Activated CD4-positive, alpha-beta T cell treated with anti-CD3 and anti-CD28 coated beads, Interleukin-2, Interleukin-6, amounts not matched to agents 100 ng/mL and 50 ng/mL, durations not matched to agents 16 hours and 8 hours (primary cell): ENCODE measurements around the gene ZNF418.
"Not testable (repeated sequence)": the region's sequence is repeated elsewhere in the genome, so short reads cannot be mapped to it uniquely, and the experiment has no call there.

Source experiments
- DNase-seq: peaks from one replicate; pipeline ENCODE4 v3.0.0-alpha.2; 2020

ZNF418 gene

GRCh38 chr19:57934820-57935665 is at the start of gene ZNF418:
TSS of gene ZNF418 (minus strand) at chr19:57935402. CDS start at chr19:57933822, 1,580 bp downstream.
- peak; percentile 56 for DNase-seq

GRCh38 chr19:57978586-57979289 is 43.5 kb upstream of the ZNF418 start:
- DNase-seq: no peak

- DNase-seq: no peak
Measured at GRCh38 chr19:57974434-57974833, 39.2 kb upstream of the ZNF418 start, which contains the start of gene C19orf18. TSS of gene C19orf18 (minus strand) at chr19:57974534. CDS start at chr19:57974432, 102 bp downstream.

GRCh38 chr19:57964761-57965160 is 29.6 kb upstream of the ZNF418 start:
- DNase-seq: no peak

GRCh38 chr19:57961785-57962184 is 26.6 kb upstream of the ZNF418 start:
- DNase-seq: no peak

- DNase-seq: no peak
Measured at GRCh38 chr19:57954996-57955395, 19.8 kb upstream of the ZNF418 start.

- no peak for DNase-seq
Measured at GRCh38 chr19:57949702-57950101, 14.5 kb upstream of the ZNF418 start.

- no peak for DNase-seq
Measured at GRCh38 chr19:57949296-57949695, 14.1 kb upstream of the ZNF418 start.

- peak; percentile 92 for DNase-seq
Measured at GRCh38 chr19:57947419-57948134, 12.4 kb upstream of the ZNF418 start, which contains the start of gene ZNF256. TSS of gene ZNF256 (minus strand) at chr19:57947706. CDS start at chr19:57947474, 232 bp downstream.

GRCh38 chr19:57947088-57947418 is 11.9 kb upstream of the ZNF418 start:
- no peak for DNase-seq

- DNase-seq: no peak
Measured at GRCh38 chr19:57946316-57946715, 11.1 kb upstream of the ZNF418 start.

- DNase-seq: no peak
Measured at GRCh38 chr19:57941593-57941992, 6.4 kb upstream of the ZNF418 start.

- DNase-seq: no peak
Measured at GRCh38 chr19:57935731-57936130, 529 bp upstream of the ZNF418 start.

- no peak for DNase-seq
Measured at GRCh38 chr19:57927587-57927986, 7.6 kb downstream of the ZNF418 start.

GRCh38 chr19:57916168-57916995 is 18.8 kb downstream of the ZNF418 start, which contains the start of gene ZNF417:
TSS of gene ZNF417 (minus strand) at chr19:57916592. CDS start at chr19:57916411, 181 bp downstream.
- DNase-seq: peak; percentile 92

- no peak for DNase-seq
Measured at GRCh38 chr19:57914531-57914930, 20.7 kb downstream of the ZNF418 start.

- DNase-seq: no peak
Measured at GRCh38 chr19:57907394-57907793, 27.8 kb downstream of the ZNF418 start.

- no peak for DNase-seq
Measured at GRCh38 chr19:57905258-57905657, 29.9 kb downstream of the ZNF418 start.

- DNase-seq: no peak
Measured at GRCh38 chr19:57903618-57904184, 31.5 kb downstream of the ZNF418 start.

- no peak for DNase-seq
Measured at GRCh38 chr19:57900311-57900710, 34.9 kb downstream of the ZNF418 start.

- DNase-seq: not testable (repeated sequence)
Measured at GRCh38 chr19:57890706-57891105, 44.5 kb downstream of the ZNF418 start.
